Upper lobe of right lung (tissue), 1 donor: ENCODE measurements around the gene LAMA3. TPM values are rescaled to one million over a fixed set of nuclear protein-coding genes. Genes with fewer than 3 reads are reported as not detected.
A peak's percentile ranks its signal among the peaks of the same experiment; 100 is the strongest.

Source experiments
- ATAC-seq: fragments of 200-7000 bp; cut with Tn5 transposase; one replicate; pipeline ENCODE4 v1.9.1; 2020; ENCODE audit warnings: mild to moderate bottlenecking, moderate library complexity
- DNase-seq: peaks from one replicate; pipeline ENCODE4 v3.0.0-alpha.2; 2020
- H3K27ac ChIP-seq: fragments of 200-600 bp; one replicate; pipeline ENCODE4 v1.8.0; 2022
- H3K27me3 ChIP-seq: fragments of 200-600 bp; one replicate; pipeline ENCODE4 v1.8.0; 2022; ENCODE audit warnings: mild to moderate bottlenecking
- H3K36me3 ChIP-seq: fragments of 200-600 bp; one replicate; pipeline ENCODE4 v1.8.0; 2022
- H3K4me1 ChIP-seq: fragments of 200-600 bp; one replicate; pipeline ENCODE4 v1.8.0; 2022
- H3K4me3 ChIP-seq: fragments of 200-600 bp; one replicate; pipeline ENCODE4 v1.8.0; 2022; ENCODE audit warnings: mild to moderate bottlenecking
- H3K9me3 ChIP-seq: fragments of 200-600 bp; one replicate; pipeline ENCODE4 v1.8.0; 2022
- intact Hi-C: fragments of 100-400 bp; cut with DNase I; formaldehyde crosslinking; loops from one replicate; pipeline ENCODE4 v1.11.0; 2022
- total RNA-seq: library from RNA; stranded (reverse); fragmentation: NEBNext Ultra II Directional; extraction: Animal tissue kit (Norgen Biotek cat#: 25700); gene quantifications from one replicate; pipeline ENCODE4 v1.2.1, GENCODE V29; 2021
- TF ChIP-seq, protein P1 (sequence below): fragments of 200-600 bp; IDR thresholded peaks from one replicate; pipeline ENCODE4 v1.8.0; 2022; ENCODE audit warnings: antibody characterized with exemption
- donor health status: DM: no; HTN: yes; CAD: no; lungs with severe emphysema.

Gene LAMA3
- total RNA-seq, 1 donor from 2014 or later: 139 TPM

- Histone ChIP-seq H3K27ac (no peak overlapping the region), H3K4me3 (no peak overlapping the region), H3K27me3 (no peaks in the 10 kb centered on the region), H3K9me3 (no peaks in the 10 kb centered on the region), H3K4me1 (peaks cover 5% of the 10 kb centered on the region), H3K36me3 (no peaks in the 10 kb centered on the region)
- intact Hi-C loops: no loop called here
- ATAC-seq (no peak), DNase-seq (no peak)
- TF ChIP-seq, protein P1, sequence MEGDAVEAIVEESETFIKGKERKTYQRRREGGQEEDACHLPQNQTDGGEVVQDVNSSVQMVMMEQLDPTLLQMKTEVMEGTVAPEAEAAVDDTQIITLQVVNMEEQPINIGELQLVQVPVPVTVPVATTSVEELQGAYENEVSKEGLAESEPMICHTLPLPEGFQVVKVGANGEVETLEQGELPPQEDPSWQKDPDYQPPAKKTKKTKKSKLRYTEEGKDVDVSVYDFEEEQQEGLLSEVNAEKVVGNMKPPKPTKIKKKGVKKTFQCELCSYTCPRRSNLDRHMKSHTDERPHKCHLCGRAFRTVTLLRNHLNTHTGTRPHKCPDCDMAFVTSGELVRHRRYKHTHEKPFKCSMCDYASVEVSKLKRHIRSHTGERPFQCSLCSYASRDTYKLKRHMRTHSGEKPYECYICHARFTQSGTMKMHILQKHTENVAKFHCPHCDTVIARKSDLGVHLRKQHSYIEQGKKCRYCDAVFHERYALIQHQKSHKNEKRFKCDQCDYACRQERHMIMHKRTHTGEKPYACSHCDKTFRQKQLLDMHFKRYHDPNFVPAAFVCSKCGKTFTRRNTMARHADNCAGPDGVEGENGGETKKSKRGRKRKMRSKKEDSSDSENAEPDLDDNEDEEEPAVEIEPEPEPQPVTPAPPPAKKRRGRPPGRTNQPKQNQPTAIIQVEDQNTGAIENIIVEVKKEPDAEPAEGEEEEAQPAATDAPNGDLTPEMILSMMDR: no peak
These were observed 33.4 kb downstream of the LAMA3 start for GRCh38 chr18:23722646-23723045.

GRCh38 chr18:23723121-23723520 is 33.9 kb downstream of the LAMA3 start:
- ATAC-seq (no peak), DNase-seq (no peak)
- intact Hi-C loops: no loop called here
- H3K27ac ChIP-seq: no peak overlapping the region
- H3K4me1 ChIP-seq: peaks cover 5% of the 10 kb centered on the region
- no peaks in the 10 kb centered on the region for H3K36me3 ChIP-seq
- H3K4me3 ChIP-seq: no peak overlapping the region
- no peaks in the 10 kb centered on the region for H3K9me3 ChIP-seq
- no peaks in the 10 kb centered on the region for H3K27me3 ChIP-seq
- TF ChIP-seq, protein P1: no peak

DNA sequence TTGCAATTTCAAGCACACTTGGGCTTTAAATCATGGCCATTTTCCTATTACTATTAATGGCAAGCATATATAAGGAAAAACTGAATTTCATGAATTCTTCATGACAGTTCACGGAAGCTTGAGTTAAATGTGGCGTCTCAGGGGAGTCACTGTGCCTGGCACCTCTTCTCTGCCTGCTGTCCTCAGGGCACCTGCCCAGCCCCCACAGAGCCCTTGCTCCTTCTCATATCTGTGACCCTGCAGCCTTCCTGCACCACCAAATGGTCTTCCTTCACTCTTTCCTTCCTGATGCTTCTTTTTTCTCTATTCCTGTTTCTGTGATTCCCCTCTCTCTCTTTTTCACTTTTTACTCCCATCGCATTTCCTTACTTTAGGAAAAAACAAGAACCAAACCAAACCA is 35.4 kb downstream of the LAMA3 start:
- ATAC-seq: no peak
- TF ChIP-seq, protein P1: no peak

DNA sequence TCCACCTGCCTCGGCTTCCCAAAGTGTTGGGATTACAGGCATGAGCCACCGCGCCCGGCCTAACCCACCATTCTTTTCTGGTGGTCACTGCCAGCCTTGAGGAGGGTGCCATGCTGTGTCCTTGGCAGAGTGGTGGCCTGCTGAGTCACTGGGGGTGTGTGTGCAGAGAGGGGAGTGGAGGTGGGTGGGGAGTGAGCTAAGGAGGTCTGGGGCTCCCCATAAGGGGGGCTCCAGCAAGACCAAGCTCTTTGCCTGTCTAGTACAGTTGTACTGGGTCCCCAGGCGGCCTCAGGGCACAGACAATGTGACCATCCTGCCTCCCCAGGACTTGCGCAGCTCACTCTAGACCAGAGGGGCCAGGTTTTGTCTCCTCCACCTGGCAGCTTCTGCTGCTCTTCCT is 36.1 kb downstream of the LAMA3 start:
- Histone ChIP-seq H3K27ac (no peak overlapping the region), H3K4me1 (peaks cover 5% of the 10 kb centered on the region), H3K4me3 (no peak overlapping the region), H3K27me3 (no peaks in the 10 kb centered on the region), H3K36me3 (no peaks in the 10 kb centered on the region), H3K9me3 (no peaks in the 10 kb centered on the region)
- ATAC-seq (peak; percentile 38), DNase-seq (no peak)
- TF ChIP-seq, protein P1: no peak
- intact Hi-C loops: no loop called here

More for the DNA sequence above, 35.4 kb downstream of the LAMA3 start:
- Histone ChIP-seq H3K36me3 (no peaks in the 10 kb centered on the region), H3K9me3 (no peaks in the 10 kb centered on the region), H3K4me3 (no peak overlapping the region), H3K27ac (no peak overlapping the region), H3K27me3 (no peaks in the 10 kb centered on the region), H3K4me1 (peaks cover 5% of the 10 kb centered on the region)
- intact Hi-C loops: no loop called here
- DNase-seq: no peak

DNA sequence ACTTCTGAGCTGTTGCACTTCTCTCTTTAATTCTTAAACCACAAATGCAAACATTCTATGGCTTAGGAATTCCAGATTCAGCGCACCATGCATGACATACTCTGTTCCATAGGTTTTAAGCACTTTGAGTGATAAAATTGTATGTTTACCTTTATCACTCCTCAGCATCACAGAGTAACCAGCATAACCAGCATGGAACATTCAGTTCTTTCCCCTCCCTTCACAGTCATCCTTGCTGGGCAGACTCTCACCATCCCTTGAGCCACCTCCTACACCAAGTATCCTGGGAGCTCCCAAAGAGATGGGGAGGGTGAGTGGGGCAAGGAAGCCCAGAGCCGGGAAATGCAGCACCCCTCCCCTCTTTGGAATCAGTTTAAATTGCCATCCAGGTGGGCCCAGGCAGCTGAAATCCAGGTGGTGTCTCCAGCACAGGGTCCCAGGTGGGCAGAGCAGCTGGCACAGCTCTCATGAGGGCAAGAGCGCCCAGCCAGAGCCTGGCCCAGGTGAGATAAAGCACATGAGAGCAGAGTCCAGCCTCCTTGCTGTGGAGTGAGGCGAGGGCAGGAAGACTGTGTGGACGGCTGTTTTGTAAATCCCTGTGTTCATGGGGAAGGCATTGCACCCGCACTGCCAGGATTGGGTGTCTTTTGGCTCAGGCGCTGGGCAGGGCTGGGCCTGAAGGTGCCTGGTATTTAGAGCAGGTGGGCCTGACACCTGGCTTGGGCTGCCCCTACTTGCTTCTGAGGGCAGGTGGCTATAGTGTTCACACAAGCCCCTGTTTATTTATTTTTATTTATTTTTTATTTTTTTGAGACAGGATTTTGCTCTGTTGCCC is 36.8 kb downstream of the LAMA3 start:
- Histone ChIP-seq H3K4me3 (no peak overlapping the region), H3K4me1 (peaks cover 5% of the 10 kb centered on the region), H3K36me3 (no peaks in the 10 kb centered on the region), H3K27ac (no peak overlapping the region), H3K27me3 (no peaks in the 10 kb centered on the region), H3K9me3 (no peaks in the 10 kb centered on the region)
- TF ChIP-seq, protein P1: no peak
- ATAC-seq (peak; percentile 70), DNase-seq (no peak)
- intact Hi-C loops: no loop called here
